OCI-LY7 (cell line): Measurements from ENCODE around the gene HIVEP3. TPM values are rescaled to one million over a fixed set of nuclear protein-coding genes. Genes with fewer than 3 reads are reported as not detected.

ENCODE experiments used
- BruUV-seq: library from RNA; stranded (reverse); fragments of 400-500 nt; replicated peaks from 2 replicates; lab custom pipeline; 2021; lab: Mats Ljungman, UMichigan
- CTCF ChIA-PET: fragments of 300-600 bp; sonication (Branson Sonifier 250); formaldehyde crosslinking; loops from one replicate; lab custom pipeline; 2022; ENCODE audit warnings: antibody characterized with exemption; ENCODE audit not compliant: unreplicated experiment; lab: Charles Lee
- POLR2A ChIA-PET: fragments of 300-600 bp; sonication (Branson Sonifier 250); formaldehyde crosslinking; loops from one replicate; lab custom pipeline; 2022; ENCODE audit warnings: antibody characterized with exemption; lab: Charles Lee
- DNase-seq: peaks from one replicate; pipeline ENCODE4 v3.0.0-alpha.2; 2015; ENCODE audit warnings: low spot score
- H2AFZ ChIP-seq: fragments of 200-600 bp; sonication (generic), shearing (Covaris generic); 2 replicates; pipeline ENCODE4 v1.6.1; 2014; ENCODE audit warnings: mild to moderate bottlenecking, antibody characterized with exemption, low read length, moderate library complexity
- H3K27ac ChIP-seq: fragments of 200-600 bp; sonication (generic); 2 replicates; pipeline ENCODE4 v1.5.1; 2014; ENCODE audit warnings: mixed run types, low read depth, mild to moderate bottlenecking, moderate library complexity, low read length, inconsistent platforms; ENCODE audit not compliant: poor library complexity, severe bottlenecking
- H3K36me3 ChIP-seq: fragments of 200-600 bp; sonication (generic); 2 replicates; pipeline ENCODE4 v1.6.1; 2014; ENCODE audit warnings: mild to moderate bottlenecking, antibody characterized with exemption, low read length, moderate library complexity, mixed read lengths; ENCODE audit not compliant: insufficient read depth
- H3K4me1 ChIP-seq: fragments of 200-600 bp; sonication (generic); 2 replicates; pipeline ENCODE4 v1.5.1; 2014; ENCODE audit warnings: mild to moderate bottlenecking, low read length; ENCODE audit not compliant: insufficient read depth, poor library complexity, severe bottlenecking
- H3K4me2 ChIP-seq: fragments of 200-600 bp; sonication (generic); 2 replicates; pipeline ENCODE4 v1.6.1; 2014; ENCODE audit warnings: mild to moderate bottlenecking, low read length
- H3K4me3 ChIP-seq: fragments of 200-600 bp; sonication (generic); 2 replicates; pipeline ENCODE4 v1.5.1; 2014; ENCODE audit warnings: mild to moderate bottlenecking, low read depth, low read length; ENCODE audit not compliant: poor library complexity, severe bottlenecking
- H3K79me2 ChIP-seq: fragments of 200-600 bp; sonication (generic); 2 replicates; pipeline ENCODE4 v1.6.1; 2016; ENCODE audit warnings: low read depth, mild to moderate bottlenecking, low read length, moderate library complexity, mixed read lengths; ENCODE audit not compliant: insufficient read depth
- H3K9me2 ChIP-seq: fragments of 200-600 bp; sonication (generic); 2 replicates; pipeline ENCODE4 v1.6.1; 2016; ENCODE audit warnings: mild to moderate bottlenecking, low read length, mixed read lengths; ENCODE audit not compliant: insufficient read depth
- H3K9me3 ChIP-seq: fragments of 200-600 bp; sonication (generic); 2 replicates; pipeline ENCODE4 v1.6.1; 2014; ENCODE audit warnings: mild to moderate bottlenecking, mixed run types, low read length, mixed read lengths
- H4K20me1 ChIP-seq: fragments of 200-600 bp; sonication (generic); 2 replicates; pipeline ENCODE4 v1.6.1; 2014; ENCODE audit warnings: mild to moderate bottlenecking, antibody characterized with exemption, low read length, moderate library complexity, mixed read lengths; ENCODE audit not compliant: insufficient read depth
- EZH2phosphoT487 ChIP-seq: fragments of 200-600 bp; sonication (generic); IDR thresholded peaks from 2 replicates; pipeline ENCODE4 v1.6.1; 2018; ENCODE audit warnings: low read depth, borderline replicate concordance, mild to moderate bottlenecking, mixed run types, antibody characterized with exemption, low read length, moderate library complexity, mixed read lengths
- intact Hi-C: fragments of 100-400 bp; cut with micrococcal nuclease; formaldehyde crosslinking; loops from one replicate; pipeline ENCODE4 v1.10.0; 2022; ENCODE audit not compliant: unreplicated experiment
- total RNA-seq, 2 experiments: library from RNA; depleted of rRNA in 1 of 2; stranded (reverse); fragments of >200 nt in 1 of 2; shearing (Covaris generic) in 1 of 2; gene quantifications; 2 replicates each; pipeline ENCODE4 v1.2.3, GENCODE V29; 2014 to 2022
- TF ChIP-seq, protein P1 (sequence below): fragments of 200-600 bp; sonication (generic); conservative IDR thresholded peaks from 2 replicates; pipeline ENCODE4 v1.5.1; 2014; ENCODE audit warnings: mild to moderate bottlenecking, antibody characterized with exemption, low read length, moderate library complexity, mixed read lengths

Gene HIVEP3
- total RNA-seq, 2 experiments from 2014 or later: 0.53 to 0.60 TPM

- intact Hi-C loops: no loop called here
- H3K9me2 ChIP-seq: no peaks in the 10 kb centered on the region
- H3K9me3 ChIP-seq: no peaks in the 10 kb centered on the region
- H3K36me3 ChIP-seq: no peaks in the 10 kb centered on the region
- no peak overlapping the region for H2AFZ ChIP-seq
- no peaks in the 10 kb centered on the region for H3K4me1 ChIP-seq
- H4K20me1 ChIP-seq: no peaks in the 10 kb centered on the region
- no peak overlapping the region for H3K27ac ChIP-seq
- CTCF ChIA-PET: no interaction called here
- no peak overlapping the region for H3K4me3 ChIP-seq
- no peaks in the 10 kb centered on the region for H3K79me2 ChIP-seq
- no TSS peak for BruUV-seq
- TF ChIP-seq, protein P1, sequence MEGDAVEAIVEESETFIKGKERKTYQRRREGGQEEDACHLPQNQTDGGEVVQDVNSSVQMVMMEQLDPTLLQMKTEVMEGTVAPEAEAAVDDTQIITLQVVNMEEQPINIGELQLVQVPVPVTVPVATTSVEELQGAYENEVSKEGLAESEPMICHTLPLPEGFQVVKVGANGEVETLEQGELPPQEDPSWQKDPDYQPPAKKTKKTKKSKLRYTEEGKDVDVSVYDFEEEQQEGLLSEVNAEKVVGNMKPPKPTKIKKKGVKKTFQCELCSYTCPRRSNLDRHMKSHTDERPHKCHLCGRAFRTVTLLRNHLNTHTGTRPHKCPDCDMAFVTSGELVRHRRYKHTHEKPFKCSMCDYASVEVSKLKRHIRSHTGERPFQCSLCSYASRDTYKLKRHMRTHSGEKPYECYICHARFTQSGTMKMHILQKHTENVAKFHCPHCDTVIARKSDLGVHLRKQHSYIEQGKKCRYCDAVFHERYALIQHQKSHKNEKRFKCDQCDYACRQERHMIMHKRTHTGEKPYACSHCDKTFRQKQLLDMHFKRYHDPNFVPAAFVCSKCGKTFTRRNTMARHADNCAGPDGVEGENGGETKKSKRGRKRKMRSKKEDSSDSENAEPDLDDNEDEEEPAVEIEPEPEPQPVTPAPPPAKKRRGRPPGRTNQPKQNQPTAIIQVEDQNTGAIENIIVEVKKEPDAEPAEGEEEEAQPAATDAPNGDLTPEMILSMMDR: no peak
- TF ChIP-seq EZH2phosphoT487: no peak
- no peak overlapping the region for H3K4me2 ChIP-seq
- DNase-seq: no peak
- POLR2A ChIA-PET: interaction anchor here (0.8 kb wide), 1 partner anchor 223 kb away, joined by 3 read pairs; no protein-coding TSS in a partner anchor
Measured at GRCh38 chr1:41507110-41507720, 411.5 kb downstream of the HIVEP3 start.

- H3K9me3 ChIP-seq: no peaks in the 10 kb centered on the region
- intact Hi-C loops: no loop called here
- ChIA-PET POLR2A (no interaction called here), CTCF (no interaction called here)
- no peaks in the 10 kb centered on the region for H3K79me2 ChIP-seq
- no peaks in the 10 kb centered on the region for H3K36me3 ChIP-seq
- DNase-seq: no peak
- no peak overlapping the region for H2AFZ ChIP-seq
- no peak overlapping the region for H3K27ac ChIP-seq
- no peaks in the 10 kb centered on the region for H4K20me1 ChIP-seq
- H3K4me2 ChIP-seq: no peak overlapping the region
- no TSS peak for BruUV-seq
- no peaks in the 10 kb centered on the region for H3K4me1 ChIP-seq
- TF ChIP-seq, protein P1: no peak
- TF ChIP-seq EZH2phosphoT487: no peak
- H3K4me3 ChIP-seq: no peak overlapping the region
- H3K9me2 ChIP-seq: no peaks in the 10 kb centered on the region
Measured at GRCh38 chr1:41504114-41505035, 414.3 kb downstream of the HIVEP3 start.
